Stimulated activated CD8-positive, alpha-beta memory T cell treated with anti-CD3 and anti-CD28 coated beads, Interleukin-7, amount 100 ng/mL, for 48 hours (primary cell): ENCODE results near the gene UCN3.

Source experiments
- DNase-seq, 2 donors: peaks; one replicate each; pipeline ENCODE4 v3.0.0-alpha.2; 2020; ENCODE audit warnings: low read depth in 1 of 2; ENCODE audit errors: extremely low read depth in 1 of 2

Gene UCN3, protein sequence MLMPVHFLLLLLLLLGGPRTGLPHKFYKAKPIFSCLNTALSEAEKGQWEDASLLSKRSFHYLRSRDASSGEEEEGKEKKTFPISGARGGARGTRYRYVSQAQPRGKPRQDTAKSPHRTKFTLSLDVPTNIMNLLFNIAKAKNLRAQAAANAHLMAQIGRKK

DNA sequence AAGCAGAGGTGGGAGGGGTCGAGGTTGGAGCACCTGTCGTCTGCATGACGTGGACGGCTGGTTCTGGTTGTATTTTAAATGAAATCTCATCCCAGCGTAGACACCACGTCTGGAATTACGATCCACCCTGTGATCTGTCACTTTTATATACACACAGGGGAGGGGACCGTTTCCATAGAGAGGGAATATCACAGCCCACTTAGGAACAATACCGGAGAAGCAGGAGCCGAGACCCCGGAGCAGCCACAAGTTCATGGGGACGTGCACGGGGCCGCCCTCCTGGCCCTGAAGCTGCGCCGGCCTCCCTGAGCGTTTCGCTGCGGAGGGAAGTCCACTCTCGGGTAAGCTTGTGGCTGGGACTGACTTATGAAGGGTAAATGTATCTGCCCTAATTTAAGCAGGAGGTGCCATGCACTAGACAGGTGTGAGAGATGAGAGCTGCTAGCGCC, at the start of gene UCN3:
Gene UCN3, plus strand, starts transcription at position 77 of the 449 bp plus-strand sequence. CDS start 8,755 bp downstream, outside the sequence.
- no peak for DNase-seq

DNA sequence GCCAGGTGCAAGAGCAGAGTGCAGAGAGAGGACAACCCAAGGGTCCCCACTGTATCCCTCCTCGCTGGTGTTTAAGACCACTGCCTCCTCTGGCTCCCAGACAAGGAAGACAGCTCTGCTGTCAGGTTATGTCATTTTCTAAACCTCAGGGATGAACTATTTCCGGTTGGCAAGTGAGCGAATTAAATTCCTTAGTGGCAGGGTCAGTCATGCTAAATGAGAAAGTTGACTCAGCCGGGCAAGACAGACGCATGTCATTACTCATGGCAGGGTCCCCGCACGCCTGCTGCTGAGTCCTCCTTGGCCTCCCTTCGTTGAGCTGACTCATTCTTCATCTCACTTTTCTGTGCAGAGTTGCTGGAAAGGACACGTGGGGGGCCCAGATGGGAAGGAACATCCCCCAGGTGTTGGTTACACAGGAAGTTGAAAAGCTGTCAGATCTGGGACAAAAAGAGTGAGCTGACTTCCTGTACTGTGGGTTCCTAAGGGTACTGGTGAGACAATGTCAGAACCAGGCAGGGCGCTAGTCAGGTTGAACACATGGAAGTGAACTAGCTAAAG, 47.1 kb upstream of the UCN3 start:
- peak; percentile 46 to 89 for DNase-seq

DNA sequence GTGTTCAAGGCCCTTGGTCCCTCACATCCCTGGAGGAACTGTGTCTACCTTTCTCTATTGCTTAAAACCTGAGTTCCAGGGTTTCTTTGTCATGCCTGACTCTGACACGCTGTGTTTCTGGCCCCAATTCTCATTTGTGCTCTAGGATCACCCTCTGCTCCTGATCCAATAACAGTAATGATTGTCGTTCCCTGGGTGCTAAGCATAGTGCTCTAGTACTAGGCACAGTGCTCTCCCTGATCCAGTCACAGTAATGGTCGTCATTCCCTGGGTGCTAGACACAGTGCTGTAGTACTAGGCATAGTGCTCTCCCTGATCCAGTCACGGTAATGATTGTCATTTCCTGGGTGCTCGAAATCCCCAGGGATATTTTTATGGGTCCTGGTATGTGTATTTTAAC, 46.6 kb upstream of the UCN3 start:
- DNase-seq: no peak

DNA sequence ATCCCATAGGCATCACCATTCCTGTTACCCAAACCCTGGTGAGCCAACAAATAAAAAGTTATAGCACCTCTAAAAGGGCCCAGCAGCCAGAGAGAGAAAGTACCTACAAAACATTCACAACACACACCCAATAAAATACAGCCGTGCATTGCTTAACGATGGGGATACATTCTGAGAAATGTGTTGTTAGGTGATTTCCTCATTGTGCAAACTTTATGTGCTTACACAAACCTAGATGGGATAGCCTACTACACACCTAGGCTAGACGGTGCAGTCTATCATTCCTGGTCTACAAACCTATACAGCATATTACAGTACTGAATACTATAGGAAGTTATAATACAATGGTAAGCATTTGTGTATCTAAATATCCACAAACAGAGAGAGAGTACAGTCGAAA, 44.9 kb upstream of the UCN3 start:
- DNase-seq: no peak

DNA sequence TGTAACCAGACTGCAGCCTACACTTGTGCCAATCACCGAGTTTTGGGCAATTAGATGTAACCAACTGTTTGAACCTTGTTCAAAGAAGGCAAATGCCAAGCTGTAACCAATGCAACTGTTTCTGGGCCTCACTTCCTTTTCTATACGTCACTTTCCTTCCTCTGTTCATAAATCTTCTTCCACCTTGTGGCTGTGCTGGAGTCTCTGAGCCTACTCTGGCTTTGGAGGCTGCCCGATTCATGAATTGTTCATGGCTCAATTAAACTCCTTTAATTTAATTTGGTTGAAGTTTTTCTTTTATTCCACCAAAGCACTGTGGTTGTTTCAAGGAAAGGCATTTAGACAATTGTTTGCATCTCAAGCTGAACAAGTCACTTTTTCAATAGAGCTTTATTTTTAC, 43.5 kb upstream of the UCN3 start:
- no peak for DNase-seq

DNA sequence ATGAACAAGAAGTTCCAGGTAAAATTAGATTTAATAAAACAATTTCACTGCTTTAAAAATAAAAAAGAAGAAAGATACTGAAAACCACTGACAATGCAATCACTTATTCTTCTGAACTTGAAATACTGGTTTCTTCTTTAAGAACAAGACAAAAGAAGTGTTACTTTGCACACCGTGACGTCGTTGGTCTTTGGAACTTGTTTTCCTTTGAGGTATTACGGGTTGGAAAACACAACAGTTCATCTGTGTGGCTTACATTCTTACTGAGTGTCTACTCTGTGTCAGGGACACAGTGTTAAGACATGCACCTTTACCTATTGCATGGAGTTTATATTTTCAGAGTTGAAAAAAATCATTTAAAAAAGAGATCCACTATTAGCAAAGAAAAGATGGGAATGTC, 41.3 kb upstream of the UCN3 start:
- DNase-seq: no peak

DNA sequence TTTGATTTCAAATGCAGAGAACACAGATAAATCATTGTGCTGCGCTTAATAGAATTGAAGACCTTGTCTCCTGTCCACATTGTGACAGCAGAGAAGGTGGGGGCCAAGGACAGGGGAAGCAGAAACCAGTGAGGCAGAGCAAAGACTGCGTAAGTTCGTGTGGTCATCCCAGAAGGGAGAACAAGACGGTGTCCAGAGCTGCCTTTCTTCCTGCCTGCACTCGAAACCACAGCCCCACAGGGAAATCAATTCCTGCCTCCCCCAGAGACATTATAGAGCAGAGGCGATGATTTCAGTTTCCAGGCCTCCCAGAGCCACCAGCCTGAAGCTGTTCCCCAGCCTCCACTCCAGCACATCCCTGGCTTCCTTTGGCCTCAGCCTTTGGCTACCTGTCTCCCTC, 39.7 kb upstream of the UCN3 start:
- no peak for DNase-seq

DNA sequence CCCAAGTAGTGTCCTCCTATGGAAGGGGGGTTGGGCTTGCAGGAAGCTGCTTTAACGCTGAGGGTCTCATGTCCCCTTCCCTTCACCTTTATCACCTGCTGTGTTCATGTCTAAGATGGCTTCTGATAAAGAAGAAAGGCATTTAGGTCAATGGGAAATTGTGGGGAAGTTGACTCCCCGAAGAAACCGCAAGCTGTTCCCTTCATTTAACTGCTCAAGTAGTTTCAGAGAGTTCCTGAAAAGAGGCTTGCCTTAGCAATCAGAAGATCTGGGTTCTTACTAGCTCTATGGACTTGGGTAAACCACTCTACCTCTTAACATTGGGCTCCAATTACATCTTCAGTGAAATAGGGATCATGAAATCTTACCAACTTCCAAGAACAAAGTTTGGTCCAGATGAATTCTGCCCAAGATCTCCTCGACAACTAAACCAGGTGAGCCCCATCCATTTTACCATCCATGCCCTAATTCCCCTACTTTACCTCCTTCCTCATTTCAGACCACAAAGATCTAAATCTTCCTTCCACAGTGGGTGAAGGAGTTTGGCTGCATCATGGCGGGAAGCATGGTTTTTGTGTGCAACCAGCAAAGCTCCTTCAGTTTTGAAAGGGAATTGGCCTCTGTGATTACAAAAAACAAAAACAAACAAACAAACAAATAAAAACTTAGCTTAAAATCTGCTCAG, 30.4 kb upstream of the UCN3 start:
- DNase-seq: no peak

DNA sequence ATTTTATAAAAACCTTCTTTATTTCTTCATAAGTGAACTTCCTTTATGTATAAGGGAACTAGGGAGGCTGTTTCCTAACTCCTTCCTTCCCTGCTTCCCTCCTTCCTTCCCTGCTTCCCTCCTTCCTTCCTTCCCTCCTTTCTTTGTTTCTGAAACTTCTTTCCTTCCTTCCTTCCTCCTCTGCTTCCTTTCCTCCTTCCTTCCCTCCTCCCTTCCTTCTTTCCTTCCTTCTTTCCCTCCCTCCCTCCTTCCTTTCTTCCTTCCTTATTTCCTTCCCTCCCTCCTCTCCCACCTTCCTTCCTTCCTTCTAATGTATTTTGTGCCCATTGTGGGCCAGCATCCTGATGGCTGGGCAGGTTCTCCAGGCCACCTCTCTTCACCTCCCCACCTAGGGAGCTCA, 26.8 kb upstream of the UCN3 start:
- no peak for DNase-seq

DNA sequence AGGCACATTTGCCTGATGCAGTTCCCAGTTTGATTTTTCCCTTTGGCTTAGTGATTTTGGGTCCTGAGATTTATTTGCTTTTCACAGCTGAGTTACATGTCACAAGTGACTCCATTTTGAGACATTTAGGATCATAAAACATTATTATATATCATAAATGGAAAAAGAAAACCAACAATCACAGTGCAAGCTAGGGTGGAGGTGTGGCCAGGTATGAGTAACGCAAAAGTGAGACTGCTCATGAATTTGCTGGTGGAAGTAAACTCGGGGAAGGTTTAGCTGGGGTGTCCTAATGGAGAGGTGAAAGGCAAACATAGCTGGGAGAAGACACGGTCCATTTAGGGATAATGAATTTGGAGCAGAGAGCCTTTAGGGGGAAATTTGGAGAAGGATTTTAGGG, 21.7 kb upstream of the UCN3 start:
- no peak for DNase-seq

DNA sequence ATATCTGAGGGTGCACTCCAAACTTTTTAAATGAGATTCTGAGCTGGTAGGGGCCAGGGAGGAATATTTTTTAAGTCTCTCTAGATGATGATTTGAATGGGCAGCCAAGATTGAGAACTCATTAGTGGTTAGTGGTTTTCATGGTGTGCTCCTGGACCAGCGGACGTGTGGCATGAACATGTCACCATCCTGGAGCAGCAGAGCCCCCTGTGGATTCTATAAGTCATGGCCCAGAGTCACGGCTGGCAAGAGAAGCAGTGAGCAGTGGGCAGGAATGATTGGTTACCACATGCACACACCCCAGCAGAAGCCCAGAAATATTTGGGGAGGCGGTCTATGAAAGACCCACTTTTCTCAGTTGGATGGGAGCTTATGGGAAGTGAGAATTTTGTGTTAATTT, 21.2 kb upstream of the UCN3 start:
- DNase-seq: no peak

DNA sequence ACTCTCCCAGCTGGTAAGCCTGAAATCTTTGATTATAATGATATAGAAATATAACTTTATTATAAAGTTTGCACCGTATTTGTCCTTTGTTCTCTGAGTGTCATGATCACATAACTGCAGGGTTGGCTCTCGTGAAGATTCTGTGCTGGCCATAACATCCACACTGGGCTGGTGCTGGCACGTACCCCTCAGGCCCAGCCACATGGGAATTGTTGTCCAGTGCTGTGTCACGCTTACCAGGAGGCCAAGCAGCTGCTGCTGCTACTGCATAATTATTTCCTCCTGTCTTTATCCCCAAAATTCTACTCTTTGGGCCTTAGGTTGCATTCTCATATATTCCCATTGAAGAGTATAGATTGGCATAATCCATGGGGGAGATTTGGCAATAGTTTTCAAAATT, 20.8 kb upstream of the UCN3 start:
- no peak for DNase-seq

DNA sequence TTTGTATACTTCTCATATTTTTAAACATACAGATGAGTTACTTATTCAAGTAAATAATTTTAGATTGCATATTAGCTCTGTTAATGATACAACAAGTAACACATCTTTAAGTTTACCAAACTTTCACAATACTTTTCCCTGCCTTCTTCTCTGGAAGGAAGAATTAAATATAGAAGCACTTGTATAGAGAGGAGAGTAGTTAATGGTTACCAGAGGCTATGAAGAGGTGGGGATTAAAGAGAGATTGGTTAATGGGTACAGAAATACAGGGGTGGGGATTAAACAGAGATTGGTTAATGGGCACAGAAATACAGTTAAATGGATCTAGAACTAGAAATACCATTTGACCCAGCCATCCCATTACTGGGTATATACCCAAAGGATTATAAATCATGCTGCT, 20.0 kb upstream of the UCN3 start:
- DNase-seq: no peak

DNA sequence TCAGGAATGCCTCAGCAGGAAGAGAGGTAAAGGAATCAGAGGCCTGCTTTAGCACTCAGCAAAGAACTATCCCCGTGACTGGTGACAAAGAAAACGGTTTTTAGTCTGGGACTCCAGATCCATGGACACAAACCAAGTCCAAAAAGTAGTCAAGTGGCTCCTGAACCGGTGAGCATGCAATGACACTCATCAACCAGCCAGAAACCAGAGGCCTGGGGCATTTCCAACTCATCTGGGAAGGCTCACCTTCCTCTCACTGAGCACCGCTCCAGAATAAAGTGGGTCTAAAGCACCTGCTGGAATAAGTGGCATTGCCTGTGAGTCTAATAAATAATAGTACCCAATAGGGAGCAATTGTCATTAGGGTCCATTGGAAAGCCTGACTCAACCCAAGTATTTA, 17.9 kb upstream of the UCN3 start:
- no peak for DNase-seq

DNA sequence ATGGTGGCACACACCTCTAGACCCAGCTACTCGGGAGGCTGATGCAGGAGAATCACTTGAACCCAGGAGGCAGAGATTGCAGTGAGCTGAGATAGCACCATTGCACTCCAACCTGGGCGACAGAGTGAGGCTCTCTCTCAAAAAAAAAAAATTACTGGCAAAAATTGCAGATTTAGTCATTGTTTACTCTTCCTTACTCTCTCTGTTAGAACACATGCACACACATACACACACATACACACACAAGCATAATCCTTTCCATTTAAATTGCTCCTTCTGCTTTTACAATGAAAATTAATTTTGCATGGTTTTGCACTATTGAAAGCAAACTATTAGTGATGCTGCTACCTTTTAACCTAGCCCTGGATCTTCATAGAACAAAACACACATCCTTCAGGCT, 15.4 kb upstream of the UCN3 start:
- no peak for DNase-seq

DNA sequence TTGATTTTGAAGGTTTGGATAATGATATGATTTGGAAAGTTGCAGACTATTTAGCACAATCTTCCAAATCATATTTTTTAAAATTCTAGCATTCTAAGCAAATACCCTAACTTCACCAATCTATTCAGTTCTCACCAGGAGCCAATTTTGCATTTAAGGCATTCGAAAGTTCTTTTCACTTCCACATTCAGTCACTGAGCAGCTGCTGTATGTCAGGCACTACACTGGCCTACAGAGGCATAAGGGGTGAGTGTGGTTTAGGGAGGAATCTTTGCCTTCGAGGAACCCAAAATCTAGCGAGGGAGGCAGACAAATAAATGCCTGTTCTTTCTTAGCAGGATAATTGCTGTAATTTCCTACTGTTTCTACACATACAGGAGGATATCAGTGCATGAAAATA, 10.7 kb upstream of the UCN3 start:
- no peak for DNase-seq

DNA sequence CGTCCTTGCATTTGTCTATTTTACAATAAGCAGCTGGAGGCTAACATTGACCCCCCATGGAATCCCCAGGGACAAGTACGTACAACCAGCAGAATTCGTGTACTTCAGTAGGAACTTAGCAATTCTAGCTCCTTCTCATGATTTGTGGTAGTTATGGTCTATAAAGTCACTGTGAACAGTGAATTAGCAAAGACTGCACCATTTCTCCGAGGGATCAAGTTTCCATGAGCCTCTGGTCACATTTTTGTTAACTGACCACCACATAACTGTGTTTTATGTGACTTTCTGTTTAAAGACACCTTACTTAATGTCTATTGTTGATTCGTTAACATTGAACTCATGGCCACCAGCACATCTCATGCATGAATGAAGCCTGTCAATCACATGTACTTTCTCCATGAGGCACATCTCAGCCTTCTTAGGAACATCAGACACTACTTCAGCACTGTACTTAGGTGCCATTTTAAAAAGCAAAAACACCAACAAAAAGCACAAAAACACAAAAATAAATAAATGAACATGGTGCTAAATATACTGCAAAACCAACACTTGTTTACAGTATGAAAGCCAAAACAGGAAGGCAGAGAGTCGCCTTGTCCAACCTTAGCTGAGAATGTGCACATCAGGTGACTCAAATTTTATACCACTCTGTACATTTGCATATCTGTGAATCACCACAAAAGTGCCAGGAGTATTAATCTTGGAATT, 9.0 kb upstream of the UCN3 start:
- no peak for DNase-seq

DNA sequence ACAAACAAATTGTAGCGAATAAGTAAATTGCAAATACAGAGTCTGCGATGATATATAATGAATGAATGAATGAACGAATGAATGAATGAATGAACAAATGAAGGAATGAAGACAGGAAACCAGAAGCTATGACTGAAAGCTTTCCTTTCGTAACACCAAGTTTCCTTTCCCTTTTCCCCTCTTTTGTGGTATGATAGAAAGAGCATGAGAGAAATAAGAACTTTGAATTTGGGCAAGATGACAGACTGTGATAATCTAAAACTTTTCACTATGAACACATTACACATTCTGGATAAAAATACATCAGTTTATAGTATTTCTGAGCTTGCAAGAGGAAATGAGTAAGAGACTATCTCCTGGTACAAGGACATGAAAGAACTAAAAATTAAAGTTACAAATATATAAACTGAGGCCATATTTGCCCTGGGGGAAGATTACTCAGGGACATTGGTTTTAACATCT, 8.4 kb upstream of the UCN3 start:
- DNase-seq: no peak

DNA sequence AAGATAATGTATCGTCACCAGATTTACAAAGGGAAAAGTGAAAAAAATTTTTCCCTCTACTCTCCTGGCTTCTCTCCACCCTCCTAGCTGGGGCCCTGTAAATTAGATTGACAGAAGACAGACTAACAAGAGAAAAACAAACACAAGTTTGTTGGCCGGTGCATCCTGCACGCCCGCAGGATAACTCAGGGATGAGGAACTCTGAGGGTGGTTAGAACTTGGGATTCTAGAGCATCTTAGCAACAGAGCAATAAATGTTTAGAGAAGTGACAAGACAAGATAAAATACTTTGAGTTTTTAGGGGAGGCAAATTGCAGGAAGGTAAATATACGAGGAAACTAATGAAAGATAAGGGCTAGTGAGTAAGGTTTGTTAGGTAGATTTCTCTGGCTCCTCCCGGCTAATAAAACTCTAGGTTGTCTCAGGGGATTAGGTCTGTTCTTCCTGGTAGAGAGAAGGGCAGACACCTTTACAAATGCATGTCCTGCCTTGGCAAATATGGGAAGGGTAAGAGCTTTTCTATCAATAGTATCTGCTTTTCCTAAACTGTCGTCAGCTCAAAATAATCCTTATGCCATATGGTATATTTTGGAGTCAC, 4.3 kb upstream of the UCN3 start:
- DNase-seq: no peak

DNA sequence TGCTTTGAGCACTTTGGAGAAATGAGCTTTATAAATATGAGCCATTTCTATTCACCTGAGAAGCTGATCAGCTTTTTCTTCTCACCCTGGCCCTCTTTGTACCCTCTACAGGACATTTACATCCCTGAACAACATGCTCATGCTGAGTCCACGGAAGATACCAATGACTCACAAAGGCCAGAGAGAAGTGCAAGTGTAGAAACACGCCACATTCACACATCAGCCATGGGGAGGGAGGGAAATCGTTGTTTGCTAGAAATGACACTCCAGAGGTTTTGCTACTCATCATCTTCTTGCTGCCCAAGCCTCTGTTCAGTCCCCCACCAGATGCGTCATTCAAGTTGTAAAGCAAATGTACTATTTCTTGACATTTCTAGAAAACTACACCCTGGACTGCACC, 2.8 kb upstream of the UCN3 start:
- no peak for DNase-seq

DNA sequence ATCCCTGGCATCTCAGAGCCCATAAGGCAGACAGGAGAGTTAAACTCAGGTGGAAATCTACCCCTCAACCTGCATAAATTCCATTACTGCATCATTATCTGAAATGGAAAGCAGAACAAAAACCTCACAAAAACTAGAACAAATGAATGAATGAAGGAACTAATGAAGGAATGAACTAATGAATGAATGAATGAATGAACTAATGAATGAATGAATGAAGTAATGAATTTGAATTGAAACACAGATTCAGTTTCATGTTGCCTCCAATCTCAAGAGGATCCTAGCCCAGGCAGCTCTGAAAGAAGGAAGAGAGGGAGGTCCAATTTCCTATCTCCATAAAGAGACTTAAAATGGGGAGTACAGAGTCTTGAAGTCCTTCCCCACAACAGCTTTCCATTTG, 1.9 kb upstream of the UCN3 start:
- DNase-seq: no peak

DNA sequence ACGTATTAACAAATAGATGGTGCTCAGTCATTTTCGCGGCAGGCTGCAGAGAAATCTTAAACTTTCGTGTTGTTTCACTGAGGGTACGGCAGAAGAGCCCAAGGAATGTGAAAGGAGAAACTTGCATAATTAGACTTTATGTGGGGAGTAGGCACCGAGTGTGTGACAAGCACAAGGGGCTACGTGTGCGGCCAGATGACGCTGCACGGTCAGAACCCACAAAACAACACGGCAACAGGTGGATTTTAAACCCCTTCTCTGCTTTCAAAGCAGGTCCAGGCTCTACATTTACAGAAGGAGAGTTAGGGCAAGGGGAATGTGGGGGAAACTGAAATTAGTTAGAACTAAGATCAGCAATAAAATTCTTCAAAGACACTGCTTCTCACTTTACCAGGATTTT, 392 bp upstream of the UCN3 start:
- no peak for DNase-seq
